ENCODE measurements around the gene DPY19L3.

DNA sequence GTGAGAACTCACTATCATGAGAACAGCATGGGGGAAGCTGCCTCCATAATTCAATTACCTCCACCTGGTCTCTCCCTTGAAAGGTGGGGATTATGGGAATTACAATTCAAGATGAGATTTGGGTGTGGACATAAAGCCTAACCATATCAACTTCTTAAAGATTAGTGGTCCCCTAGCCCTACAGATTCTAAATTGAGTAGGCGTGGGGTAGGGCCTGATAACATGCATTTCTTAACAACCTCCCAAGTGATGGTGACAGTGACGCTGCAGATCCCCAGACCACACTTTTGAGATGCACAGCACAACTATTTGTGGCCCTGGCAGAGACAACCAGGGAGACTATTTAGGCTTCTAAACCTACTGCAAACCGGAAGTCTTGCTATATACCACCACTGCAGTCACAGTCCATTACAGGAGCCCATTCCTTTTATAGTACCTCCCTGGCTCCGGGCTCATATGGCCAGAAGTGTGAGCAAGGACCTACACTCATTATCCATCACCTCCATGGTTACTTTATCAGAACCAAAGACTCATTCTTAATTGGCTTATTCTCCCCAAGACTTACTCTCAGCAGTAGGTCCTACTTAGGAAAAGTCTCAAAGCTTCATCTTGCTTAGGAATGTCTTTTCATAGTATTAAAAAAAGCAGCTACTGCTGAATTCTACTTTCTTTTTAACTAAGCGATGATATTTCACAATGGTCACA lies 2.1 kb upstream of the DPY19L3 start:
- TF ChIP-seq, protein P1, sequence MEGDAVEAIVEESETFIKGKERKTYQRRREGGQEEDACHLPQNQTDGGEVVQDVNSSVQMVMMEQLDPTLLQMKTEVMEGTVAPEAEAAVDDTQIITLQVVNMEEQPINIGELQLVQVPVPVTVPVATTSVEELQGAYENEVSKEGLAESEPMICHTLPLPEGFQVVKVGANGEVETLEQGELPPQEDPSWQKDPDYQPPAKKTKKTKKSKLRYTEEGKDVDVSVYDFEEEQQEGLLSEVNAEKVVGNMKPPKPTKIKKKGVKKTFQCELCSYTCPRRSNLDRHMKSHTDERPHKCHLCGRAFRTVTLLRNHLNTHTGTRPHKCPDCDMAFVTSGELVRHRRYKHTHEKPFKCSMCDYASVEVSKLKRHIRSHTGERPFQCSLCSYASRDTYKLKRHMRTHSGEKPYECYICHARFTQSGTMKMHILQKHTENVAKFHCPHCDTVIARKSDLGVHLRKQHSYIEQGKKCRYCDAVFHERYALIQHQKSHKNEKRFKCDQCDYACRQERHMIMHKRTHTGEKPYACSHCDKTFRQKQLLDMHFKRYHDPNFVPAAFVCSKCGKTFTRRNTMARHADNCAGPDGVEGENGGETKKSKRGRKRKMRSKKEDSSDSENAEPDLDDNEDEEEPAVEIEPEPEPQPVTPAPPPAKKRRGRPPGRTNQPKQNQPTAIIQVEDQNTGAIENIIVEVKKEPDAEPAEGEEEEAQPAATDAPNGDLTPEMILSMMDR (IDR thresholded peaks at IDR 0.05), result no peak
- no peak for TF ChIP-seq POLR2A (IDR thresholded peaks at IDR 0.05)
